T47D (cell line): ENCODE measurements around the gene TSHZ2.

ENCODE experiments used
- DNase-seq, 2 experiments: peaks; one replicate each; pipeline versions ENCODE4 v3.0.0 to v3.0.0-alpha.2; 2011 to 2012; ENCODE audit warnings: low read depth in 1 of 2, low spot score in 1 of 2
- JUND ChIP-seq: IDR thresholded peaks from 2 replicates; pipeline ENCODE4 v1.6.1; 2012; ENCODE audit warnings: low read depth
- in situ Hi-C: cut with HindIII; loops from 2 replicates; pipeline ENCODE4 v1.10.0; 2016; ENCODE audit warnings: low sequenced_read_pairs, low pct_unique_long_range_greater_than_20kb

The TSHZ2 gene

GRCh38 chr20:52971498-52972189 is 514 bp upstream of the TSHZ2 start:
- no peak for DNase-seq
- in situ Hi-C loops = no loop called here
- no peak for TF ChIP-seq JUND

- in situ Hi-C loops = no loop called here
- TF ChIP-seq JUND = no peak
- DNase-seq = no peak
Observed at GRCh38 chr20:52972965-52973819, 1.0 kb downstream of the TSHZ2 start.

- in situ Hi-C loops = no loop called here
- TF ChIP-seq JUND = no peak
- DNase-seq = no peak
Observed at GRCh38 chr20:52974179-52974594, 2.0 kb downstream of the TSHZ2 start.

- in situ Hi-C loops = no loop called here
- no peak for DNase-seq
- TF ChIP-seq JUND = no peak
Observed at GRCh38 chr20:52975029-52975732, 3.0 kb downstream of the TSHZ2 start.

- DNase-seq = no peak
- no peak for TF ChIP-seq JUND
- in situ Hi-C loops = no loop called here
Observed at GRCh38 chr20:52975803-52976531, 3.8 kb downstream of the TSHZ2 start.

GRCh38 chr20:52978851-52979250 is 6.7 kb downstream of the TSHZ2 start:
- DNase-seq = no peak
- in situ Hi-C loops = no loop called here
- no peak for TF ChIP-seq JUND

- TF ChIP-seq JUND = no peak
- no peak for DNase-seq
- in situ Hi-C loops = no loop called here
Observed at GRCh38 chr20:52981051-52981450, 8.9 kb downstream of the TSHZ2 start.

- no peak for DNase-seq
- no peak for TF ChIP-seq JUND
- in situ Hi-C loops = no loop called here
Observed at GRCh38 chr20:52983726-52984450, 11.7 kb downstream of the TSHZ2 start.

- DNase-seq = no peak
- TF ChIP-seq JUND = no peak
- in situ Hi-C loops = no loop called here
Observed at GRCh38 chr20:52984451-52984810, 12.3 kb downstream of the TSHZ2 start.

- no peak for TF ChIP-seq JUND
- in situ Hi-C loops = no loop called here
Observed at GRCh38 chr20:52985687-52986086, 13.5 kb downstream of the TSHZ2 start.

GRCh38 chr20:52987295-52987694 is 15.1 kb downstream of the TSHZ2 start:
- in situ Hi-C loops = no loop called here
- no peak for TF ChIP-seq JUND
- DNase-seq = no peak

More at GRCh38 chr20:52985687-52986086, 13.5 kb downstream of the TSHZ2 start:
- no peak for DNase-seq

GRCh38 chr20:52991830-52992229 is 19.7 kb downstream of the TSHZ2 start:
- in situ Hi-C loops = no loop called here
- no peak for DNase-seq
- TF ChIP-seq JUND = no peak
